HCT116 (cell line): ENCODE measurements around the gene CFAP57. TPM values are rescaled to one million over a fixed set of nuclear protein-coding genes. Genes with fewer than 3 reads are reported as not detected.

Experiments used
- ATAC-seq: fragments of 200-7000 bp; cut with Tn5 transposase; 2 replicates; pipeline ENCODE4 v1.9.1; 2020; ENCODE audit warnings: mild to moderate bottlenecking, moderate library complexity
- BruUV-seq: library from RNA; stranded (reverse); fragments of 400-500 nt; replicated peaks from 2 replicates; lab custom pipeline; 2021; lab: Mats Ljungman, UMichigan
- CTCF ChIA-PET: fragments of 300-600 bp; sonication (Branson Sonifier 250); formaldehyde crosslinking; loops from one replicate; lab custom pipeline; 2021; ENCODE audit warnings: antibody characterized with exemption; lab: Charles Lee
- POLR2A ChIA-PET: fragments of 300-600, 350-600 bp; sonication (Branson Sonifier 250); formaldehyde crosslinking; loops from one replicate; lab custom pipeline; 2021; ENCODE audit warnings: antibody characterized with exemption; lab: Charles Lee
- RAD21 ChIA-PET, 2 experiments: fragments of 300-600 bp; sonication (Branson Sonifier 250); formaldehyde crosslinking; loops; one replicate each; lab custom pipeline; 2023; ENCODE audit warnings: low total read pairs in 2 of 2; ENCODE audit not compliant: uncharacterized antibody in 2 of 2, unreplicated experiment in 2 of 2, low non-redundant PET in 1 of 2; lab: Charles Lee
- DNase-seq: peaks from one replicate; pipeline ENCODE4 v3.0.0-alpha.2; 2010; ENCODE audit warnings: low read depth, low spot score
- H2AFZ ChIP-seq: fragments of 200-600 bp; shearing (Covaris generic), sonication (generic); 2 replicates; pipeline ENCODE4 v1.6.1; 2017; ENCODE audit warnings: low read depth, mixed run types, mixed read lengths, antibody characterized with exemption, low read length; ENCODE audit not compliant: poor library complexity, severe bottlenecking
- H3K27ac ChIP-seq: 2 replicates; pipeline ENCODE4 v1.5.1; 2012; ENCODE audit warnings: low read depth, low read length
- H3K27me3 ChIP-seq: fragments of 200-600 bp; sonication (generic); 2 replicates; pipeline ENCODE4 v1.6.1; 2016; ENCODE audit warnings: mixed run types, low read length, mixed read lengths; ENCODE audit not compliant: insufficient read depth
- H3K36me3 ChIP-seq, 2 experiments: fragments of 200-500 bp in 1 of 2; fragments of 200-600 bp in 1 of 2; sonication (Bioruptor generic) in 1 of 2; sonication (generic) in 1 of 2; 2 replicates each; pipeline versions ENCODE4 v1.5.1 to v1.6.1; 2014 to 2016; ENCODE audit warnings: low read length in 2 of 2, inconsistent platforms in 1 of 2, mixed read lengths in 1 of 2, mixed run types in 1 of 2; ENCODE audit not compliant: insufficient read depth in 2 of 2, control insufficient read depth in 1 of 2
- H3K4me1 ChIP-seq, 2 experiments: fragments of 200-600 bp in 1 of 2; sonication (generic) in 1 of 2; 2 replicates each; pipeline versions ENCODE4 v1.5.1 to v1.6.1; 2012 to 2017; ENCODE audit warnings: low read length in 2 of 2, inconsistent platforms in 1 of 2, mild to moderate bottlenecking in 1 of 2, mixed read lengths in 1 of 2, mixed run types in 1 of 2, moderate library complexity in 1 of 2; ENCODE audit not compliant: insufficient read depth in 2 of 2, control insufficient read depth in 1 of 2
- H3K4me2 ChIP-seq: fragments of 200-600 bp; sonication (generic); 2 replicates; pipeline ENCODE4 v1.6.1; 2017; ENCODE audit warnings: mixed run types, low read length, mixed read lengths
- H3K4me3 ChIP-seq, 2 experiments: fragments of 200-600 bp in 1 of 2; sonication (generic) in 1 of 2; replicated peaks in 1 of 2; 2 replicates each; pipeline ENCODE4 v1.5.1; 2011 to 2016; ENCODE audit warnings: low read length in 2 of 2, control low read depth in 1 of 2, low read depth in 1 of 2, mild to moderate bottlenecking in 1 of 2, mixed read lengths in 1 of 2, mixed run types in 1 of 2
- H3K79me2 ChIP-seq: fragments of 200-600 bp; sonication (generic); 2 replicates; pipeline ENCODE4 v1.6.1; 2017; ENCODE audit warnings: mild to moderate bottlenecking, mixed run types, low read length, moderate library complexity, mixed read lengths; ENCODE audit not compliant: insufficient read depth
- H3K9ac ChIP-seq: fragments of 200-600 bp; sonication (generic); 2 replicates; pipeline ENCODE4 v1.6.1; 2016; ENCODE audit warnings: low read length, mixed read lengths
- H3K9me2 ChIP-seq: fragments of 200-600 bp; sonication (generic), shearing (Covaris generic); 2 replicates; pipeline ENCODE4 v1.6.1; 2017; ENCODE audit warnings: mixed run types, mild to moderate bottlenecking, moderate library complexity; ENCODE audit not compliant: insufficient read depth
- H3K9me3 ChIP-seq, 2 experiments: fragments of 200-500 bp in 1 of 2; fragments of 200-600 bp in 1 of 2; sonication (Bioruptor generic) in 1 of 2; sonication (generic) in 1 of 2; 2 replicates each; pipeline ENCODE4 v1.6.1; 2014 to 2017; ENCODE audit warnings: low read length in 2 of 2, mixed read lengths in 2 of 2, inconsistent platforms in 1 of 2, low read depth in 1 of 2, mild to moderate bottlenecking in 1 of 2, mixed run types in 1 of 2, moderate library complexity in 1 of 2; ENCODE audit not compliant: control insufficient read depth in 1 of 2, insufficient read depth in 1 of 2
- H4K20me1 ChIP-seq: fragments of 200-600 bp; sonication (generic), shearing (Covaris generic); 2 replicates; pipeline ENCODE4 v1.6.1; 2017; ENCODE audit warnings: mixed run types, mild to moderate bottlenecking, moderate library complexity; ENCODE audit not compliant: insufficient read depth
- CBX3 ChIP-seq: IDR thresholded peaks from 2 replicates; pipeline ENCODE4 v1.6.1; 2012; ENCODE audit warnings: low read depth
- ELF1 ChIP-seq: IDR thresholded peaks from 2 replicates; pipeline ENCODE4 v1.6.1; 2012; ENCODE audit warnings: low read depth, borderline replicate concordance
- EZH2 ChIP-seq: fragments of 200-600 bp; sonication (generic); IDR thresholded peaks from 2 replicates; pipeline ENCODE4 v1.6.1; 2017; ENCODE audit warnings: antibody characterized with exemption, mixed run types
- EZH2phosphoT487 ChIP-seq: fragments of 200-600 bp; IDR thresholded peaks from 2 replicates; pipeline ENCODE4 v1.6.1; 2018; ENCODE audit warnings: antibody characterized with exemption, borderline replicate concordance
- FOSL1 ChIP-seq: IDR thresholded peaks from 2 replicates; pipeline ENCODE4 v1.6.1; 2012; ENCODE audit warnings: low read depth
- JUND ChIP-seq: IDR thresholded peaks from 2 replicates; pipeline ENCODE4 v1.6.1; 2012
- MAX ChIP-seq: IDR thresholded peaks from 2 replicates; pipeline ENCODE4 v1.6.1; 2012
- POLR2A ChIP-seq: IDR thresholded peaks from 2 replicates; pipeline ENCODE4 v1.7.0; 2011; ENCODE audit warnings: borderline replicate concordance; ENCODE audit not compliant: insufficient read depth, insufficient read length; ENCODE audit errors: extremely low read depth
- POLR2AphosphoS5 ChIP-seq: IDR thresholded peaks from 2 replicates; pipeline ENCODE4 v1.6.1; 2011; ENCODE audit warnings: mild to moderate bottlenecking, low read depth, low read length, moderate library complexity
- REST ChIP-seq: IDR thresholded peaks from 2 replicates; pipeline ENCODE4 v1.6.1; 2012; ENCODE audit warnings: low read depth
- SIN3A ChIP-seq: IDR thresholded peaks from 2 replicates; pipeline ENCODE4 v1.6.1; 2012; ENCODE audit warnings: low read depth
- SRF ChIP-seq: IDR thresholded peaks from 2 replicates; pipeline ENCODE4 v1.6.1; 2012; ENCODE audit warnings: low read depth
- TCF7L2 ChIP-seq: IDR thresholded peaks from 2 replicates; pipeline ENCODE4 v1.7.0; 2011; ENCODE audit warnings: borderline replicate concordance, inconsistent platforms; ENCODE audit not compliant: insufficient read depth, insufficient read length; ENCODE audit errors: extremely low read depth
- ZNF274 ChIP-seq: fragments of 200-500 bp; sonication (Bioruptor generic); IDR thresholded peaks from 2 replicates; pipeline ENCODE4 v1.6.1; 2014; ENCODE audit warnings: mild to moderate bottlenecking, low read depth, low read length, inconsistent platforms
- intact Hi-C: fragments of 100-400 bp; cut with micrococcal nuclease; formaldehyde crosslinking; loops from 2 replicates; pipeline ENCODE4 v1.10.0; 2022
- total RNA-seq: library from RNA; stranded (reverse); gene quantifications from one replicate; pipeline ENCODE4 v1.2.1, GENCODE V29; 2021; ENCODE audit not compliant: unreplicated experiment
- TF ChIP-seq, protein P1 (sequence below): IDR thresholded peaks from 2 replicates; pipeline ENCODE4 v1.6.1; 2011; ENCODE audit warnings: mild to moderate bottlenecking, low read length, moderate library complexity; ENCODE audit not compliant: insufficient replicate concordance; ENCODE audit errors: extremely low read depth

CFAP57 gene
- total RNA-seq, 1 experiment from 2014 or later: 0.49 TPM

- no peak overlapping the region for H2AFZ ChIP-seq
- CTCF ChIA-PET: no interaction called here
- H3K27ac ChIP-seq: no peak overlapping the region
- ATAC-seq (no peak), DNase-seq (no peak)
- H3K4me2 ChIP-seq: no peak overlapping the region
- no TSS peak for BruUV-seq
- H3K79me2 ChIP-seq: no peaks in the 10 kb centered on the region
- peaks cover 15 to 26% of the 10 kb centered on the region in 2 experiments for H3K4me1 ChIP-seq
- peaks cover 0 to 11% of the 10 kb centered on the region in 2 experiments; a peak in 1 of 4 replicates for H3K9me3 ChIP-seq
- RAD21 ChIA-PET: no interaction called here
- TF ChIP-seq POLR2A (no peak), CBX3 (no peak)
- no peaks in the 10 kb centered on the region for H4K20me1 ChIP-seq
- POLR2A ChIA-PET: no interaction called here
- H3K4me3 ChIP-seq: no peak overlapping the region
- intact Hi-C loops: no loop called here
- no peak overlapping the region for H3K9ac ChIP-seq
- no peaks in the 10 kb centered on the region for H3K27me3 ChIP-seq
- no peaks in the 10 kb centered on the region for H3K36me3 ChIP-seq
- H3K9me2 ChIP-seq: no peaks in the 10 kb centered on the region
These were observed 94.8 kb downstream of the CFAP57 start for GRCh38 chr1:43266881-43267280.

DNA sequence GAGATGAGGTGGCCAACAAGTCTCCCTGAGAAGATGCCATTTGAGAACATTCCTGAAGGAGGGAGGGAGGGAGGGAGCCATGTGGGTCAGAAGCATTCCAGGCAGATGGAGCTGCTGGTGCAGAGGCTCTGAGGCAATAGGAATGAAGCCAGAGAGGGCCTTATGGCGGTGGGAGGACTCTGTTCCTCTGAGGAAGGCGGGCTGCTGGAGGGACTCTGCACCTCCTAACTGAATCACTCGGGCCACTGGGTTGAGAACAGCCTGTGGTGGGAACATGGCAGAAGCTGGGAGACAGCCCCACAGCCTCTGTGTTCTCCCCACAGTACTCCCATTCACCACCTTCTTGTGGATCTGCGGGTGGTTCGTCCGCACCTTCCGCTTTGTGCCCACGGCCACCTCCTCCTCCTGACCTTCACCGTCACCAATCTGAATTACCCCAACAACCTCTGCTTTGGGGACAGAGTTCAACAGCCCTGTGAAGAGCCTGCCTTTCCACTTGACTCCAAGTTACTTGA lies 95.2 kb downstream of the CFAP57 start:
- intact Hi-C loops: no loop called here
- H3K9ac ChIP-seq: no peak overlapping the region
- H3K79me2 ChIP-seq: no peaks in the 10 kb centered on the region
- H2AFZ ChIP-seq: no peak overlapping the region
- no peaks in the 10 kb centered on the region for H3K9me2 ChIP-seq
- ChIA-PET POLR2A (no interaction called here), CTCF (no interaction called here), RAD21 (no interaction called here)
- DNase-seq: no peak
- no peak overlapping the region for H3K4me3 ChIP-seq
- no peaks in the 10 kb centered on the region for H3K27me3 ChIP-seq
- no peak for ATAC-seq
- H4K20me1 ChIP-seq: no peaks in the 10 kb centered on the region
- no peak overlapping the region for H3K27ac ChIP-seq
- H3K4me2 ChIP-seq: no peak overlapping the region
- H3K9me3 ChIP-seq: peaks cover 0 to 11% of the 10 kb centered on the region in 2 experiments; a peak in 1 of 4 replicates
- no TSS peak for BruUV-seq
- no peaks in the 10 kb centered on the region for H3K36me3 ChIP-seq
- H3K4me1 ChIP-seq: peaks cover 15 to 26% of the 10 kb centered on the region in 2 experiments
- TF ChIP-seq FOSL1 (no peak), POLR2AphosphoS5 (no peak), ZNF274 (no peak), JUND (no peak), EZH2phosphoT487 (no peak), REST (no peak), TCF7L2 (no peak), SRF (no peak), SIN3A (no peak), MAX (no peak), POLR2A (no peak), ELF1 (no peak), EZH2 (no peak)
- TF ChIP-seq, protein P1, sequence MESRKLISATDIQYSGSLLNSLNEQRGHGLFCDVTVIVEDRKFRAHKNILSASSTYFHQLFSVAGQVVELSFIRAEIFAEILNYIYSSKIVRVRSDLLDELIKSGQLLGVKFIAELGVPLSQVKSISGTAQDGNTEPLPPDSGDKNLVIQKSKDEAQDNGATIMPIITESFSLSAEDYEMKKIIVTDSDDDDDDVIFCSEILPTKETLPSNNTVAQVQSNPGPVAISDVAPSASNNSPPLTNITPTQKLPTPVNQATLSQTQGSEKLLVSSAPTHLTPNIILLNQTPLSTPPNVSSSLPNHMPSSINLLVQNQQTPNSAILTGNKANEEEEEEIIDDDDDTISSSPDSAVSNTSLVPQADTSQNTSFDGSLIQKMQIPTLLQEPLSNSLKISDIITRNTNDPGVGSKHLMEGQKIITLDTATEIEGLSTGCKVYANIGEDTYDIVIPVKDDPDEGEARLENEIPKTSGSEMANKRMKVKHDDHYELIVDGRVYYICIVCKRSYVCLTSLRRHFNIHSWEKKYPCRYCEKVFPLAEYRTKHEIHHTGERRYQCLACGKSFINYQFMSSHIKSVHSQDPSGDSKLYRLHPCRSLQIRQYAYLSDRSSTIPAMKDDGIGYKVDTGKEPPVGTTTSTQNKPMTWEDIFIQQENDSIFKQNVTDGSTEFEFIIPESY: no peak
